GM18499 (cell line): ENCODE measurements around the gene RASGRP2.

ENCODE experiments used
- ATAC-seq: cut with Tn5 transposase; IDR thresholded peaks from one replicate; pipeline ENCODE4 v1.9.1; 2021; ENCODE audit warnings: moderate number of reproducible peaks; ENCODE audit not compliant: insufficient read depth, unreplicated experiment

RASGRP2 gene

GRCh38 chr11:64742889-64743590 lies 902 bp downstream of the RASGRP2 start:
- no peak for ATAC-seq

GRCh38 chr11:64742087-64742888 lies 1.7 kb downstream of the RASGRP2 start:
- ATAC-seq: no peak

- ATAC-seq: no peak
These were observed 2.4 kb downstream of the RASGRP2 start for GRCh38 chr11:64741375-64742086.

GRCh38 chr11:64739871-64740270 lies 4.1 kb downstream of the RASGRP2 start:
- no peak for ATAC-seq

- no peak for ATAC-seq
These were observed 7.3 kb downstream of the RASGRP2 start for GRCh38 chr11:64736654-64737053.

- ATAC-seq: no peak
These were observed 8.2 kb downstream of the RASGRP2 start for GRCh38 chr11:64735725-64736259.

- ATAC-seq: no peak
These were observed 8.9 kb downstream of the RASGRP2 start for GRCh38 chr11:64734811-64735724.

- no peak for ATAC-seq
These were observed 12.3 kb downstream of the RASGRP2 start for GRCh38 chr11:64731601-64732000.

GRCh38 chr11:64729851-64730382 lies 14.0 kb downstream of the RASGRP2 start:
- ATAC-seq: no peak

- no peak for ATAC-seq
These were observed 15.1 kb downstream of the RASGRP2 start for GRCh38 chr11:64728757-64729365.

GRCh38 chr11:64726867-64727530 lies 16.9 kb downstream of the RASGRP2 start:
- ATAC-seq: no peak

- no peak for ATAC-seq
These were observed 17.7 kb downstream of the RASGRP2 start for GRCh38 chr11:64726211-64726641.

- ATAC-seq: no peak
These were observed 18.9 kb downstream of the RASGRP2 start for GRCh38 chr11:64724863-64725532.

GRCh38 chr11:64723907-64724862 lies 19.8 kb downstream of the RASGRP2 start:
- ATAC-seq: no peak

GRCh38 chr11:64723117-64723906 lies 20.6 kb downstream of the RASGRP2 start, which contains the start of gene NRXN2:
TSS of gene NRXN2 (minus strand) at chr11:64723197. CDS start at chr11:64713699, 9,498 bp downstream.
- ATAC-seq: no peak
